GM21786 (cell line): ENCODE measurements around the gene LRRN1.
"Not testable (repeated sequence)": the region's sequence is repeated elsewhere in the genome, so short reads cannot be mapped to it uniquely, and the experiment has no call there.

Experiments used
- ATAC-seq: cut with Tn5 transposase; IDR thresholded peaks from one replicate; pipeline ENCODE4 v1.9.1; 2021; ENCODE audit not compliant: unreplicated experiment

Gene LRRN1

GRCh38 chr3:3806856-3807255 is 7.6 kb downstream of the LRRN1 start:
- ATAC-seq: no peak

DNA sequence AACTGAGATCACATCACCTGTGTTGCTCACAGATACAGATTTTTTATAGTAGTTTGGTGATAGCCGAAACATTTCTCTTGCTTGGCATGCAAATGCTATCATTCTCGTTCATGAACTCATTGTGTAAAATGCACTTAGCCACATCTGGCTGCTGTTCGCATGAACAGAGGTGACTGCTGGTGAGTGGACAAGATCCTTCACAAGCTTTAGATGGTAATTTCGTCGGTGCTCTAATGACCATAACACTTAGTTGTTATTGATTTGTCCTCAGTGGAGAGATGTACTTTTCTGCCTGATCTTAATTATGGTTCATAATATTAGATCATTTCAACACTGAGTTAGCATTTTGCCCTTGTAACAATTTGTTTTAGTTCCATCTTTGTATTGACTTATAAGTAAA is 13.8 kb downstream of the LRRN1 start:
- ATAC-seq: no peak

- ATAC-seq: no peak
Observed at GRCh38 chr3:3815206-3815605, 16.0 kb downstream of the LRRN1 start.

DNA sequence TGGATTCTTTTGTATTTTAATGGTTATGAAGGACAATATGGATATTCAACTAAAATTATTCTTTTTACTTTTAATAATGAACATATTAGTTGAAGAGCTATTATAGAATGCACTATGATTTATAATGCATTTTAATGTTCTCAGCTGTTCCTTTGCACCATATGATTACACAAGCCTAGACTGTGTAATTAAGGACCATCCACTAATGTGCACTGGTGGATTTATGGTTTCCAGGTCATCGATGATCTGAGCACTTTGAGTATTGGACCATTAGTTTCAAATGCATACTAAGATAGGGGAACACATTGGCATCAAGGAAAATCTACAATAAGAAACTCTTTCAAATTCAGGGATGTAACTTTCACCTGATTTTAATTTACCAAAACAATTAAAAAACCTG is 16.8 kb downstream of the LRRN1 start:
- ATAC-seq: no peak

DNA sequence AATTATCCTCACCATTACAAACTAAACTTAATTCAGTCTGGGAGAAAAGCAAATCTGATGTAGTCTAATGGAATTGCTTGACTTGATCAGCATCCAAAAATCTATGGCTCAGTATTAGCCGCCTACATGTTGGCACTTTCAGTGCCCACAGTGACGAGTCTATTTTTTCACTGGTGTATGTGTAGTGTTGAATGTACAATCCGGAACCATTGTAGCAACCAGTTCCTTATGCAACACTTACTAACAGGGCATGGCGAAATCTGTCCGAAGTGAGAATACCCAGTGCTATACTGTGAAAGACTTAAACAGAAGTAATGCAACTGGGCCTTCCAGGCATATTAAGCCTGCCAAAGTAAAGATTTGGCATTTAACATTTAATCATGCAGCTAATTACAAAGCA is 18.6 kb downstream of the LRRN1 start:
- ATAC-seq: no peak

GRCh38 chr3:3821777-3822176 is 22.5 kb downstream of the LRRN1 start:
- ATAC-seq: no peak

DNA sequence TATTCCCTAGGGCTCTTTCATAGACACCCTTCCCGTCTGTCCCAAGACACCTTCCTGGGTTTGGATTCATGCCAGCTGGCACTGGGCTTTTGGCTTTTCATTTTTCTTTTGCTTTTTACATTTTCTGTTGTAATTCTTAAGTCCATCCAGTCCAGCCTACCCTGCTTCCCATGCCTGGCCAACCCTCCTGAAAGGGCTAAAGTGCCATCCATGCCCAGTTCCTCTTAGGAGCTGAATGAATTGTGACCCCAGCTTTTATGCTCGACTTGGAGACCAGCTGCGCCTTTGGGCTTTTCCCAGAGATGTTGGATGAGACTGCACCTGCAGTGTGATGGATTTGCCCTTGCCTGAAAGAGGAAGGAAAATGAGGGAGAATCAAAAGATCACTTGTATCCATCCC is 25.8 kb downstream of the LRRN1 start:
- ATAC-seq: no peak

- no peak for ATAC-seq
Observed at GRCh38 chr3:3826521-3826920, 27.3 kb downstream of the LRRN1 start.

GRCh38 chr3:3827111-3827510 is 27.9 kb downstream of the LRRN1 start:
- ATAC-seq: no peak

- ATAC-seq: not testable (repeated sequence)
Observed at GRCh38 chr3:3828417-3828816, 29.2 kb downstream of the LRRN1 start.

- ATAC-seq: no peak
Observed at GRCh38 chr3:3836845-3837244, 37.6 kb downstream of the LRRN1 start.

- no peak for ATAC-seq
Observed at GRCh38 chr3:3842356-3842755, 43.1 kb downstream of the LRRN1 start.

DNA sequence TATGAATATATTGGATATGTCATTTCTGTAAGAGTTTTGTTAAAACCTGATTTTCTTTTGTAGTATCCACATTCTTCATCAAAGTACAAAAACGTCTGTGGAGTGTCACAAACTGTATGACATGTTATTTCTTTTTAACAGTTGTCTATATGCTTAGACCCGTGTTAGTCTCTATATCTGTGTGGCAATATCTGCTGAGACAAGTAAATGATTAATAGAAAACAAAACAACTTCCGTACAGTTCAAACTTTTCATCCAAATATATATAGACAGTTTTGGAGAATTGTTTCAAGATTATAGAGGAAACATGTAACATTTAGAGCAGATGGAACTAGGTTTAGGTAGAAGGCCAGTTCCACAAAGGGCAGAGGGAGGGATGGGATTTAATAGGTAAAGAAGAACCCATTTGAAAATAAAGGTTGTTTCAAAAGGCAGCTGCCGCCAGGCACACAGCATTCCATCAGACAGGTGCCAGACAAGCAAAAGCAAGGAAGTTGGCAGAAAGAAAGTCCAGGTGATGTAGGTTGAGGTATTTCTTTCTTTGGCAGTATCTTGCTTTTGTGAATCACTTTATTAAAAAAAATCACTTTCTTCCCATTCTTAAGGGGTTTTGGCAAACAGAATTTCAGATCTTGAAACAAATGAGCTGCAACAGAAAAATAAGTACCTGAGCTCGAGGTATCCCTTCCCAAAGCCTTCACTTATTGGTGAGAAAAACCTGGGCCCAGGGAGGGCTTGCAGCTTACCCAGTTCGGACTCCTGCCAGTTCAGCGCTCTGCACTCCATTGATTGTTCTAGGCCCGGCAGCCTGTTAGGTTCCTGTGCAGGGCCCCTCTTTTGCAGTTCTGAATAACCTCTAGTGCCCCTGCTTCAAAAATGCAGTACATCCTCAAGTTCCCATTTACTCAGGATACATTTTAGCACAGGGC is 49.0 kb downstream of the LRRN1 start:
- no peak for ATAC-seq

GRCh38 chr3:3848923-3849275 is 49.7 kb downstream of the LRRN1 start:
- no peak for ATAC-seq

- ATAC-seq: peak; percentile 98
Observed at GRCh38 chr3:3851621-3852323, 52.5 kb downstream of the LRRN1 start.

- no peak for ATAC-seq
Observed at GRCh38 chr3:3853544-3853943, 54.3 kb downstream of the LRRN1 start.

- ATAC-seq: no peak
Observed at GRCh38 chr3:3855056-3855455, 55.8 kb downstream of the LRRN1 start.

DNA sequence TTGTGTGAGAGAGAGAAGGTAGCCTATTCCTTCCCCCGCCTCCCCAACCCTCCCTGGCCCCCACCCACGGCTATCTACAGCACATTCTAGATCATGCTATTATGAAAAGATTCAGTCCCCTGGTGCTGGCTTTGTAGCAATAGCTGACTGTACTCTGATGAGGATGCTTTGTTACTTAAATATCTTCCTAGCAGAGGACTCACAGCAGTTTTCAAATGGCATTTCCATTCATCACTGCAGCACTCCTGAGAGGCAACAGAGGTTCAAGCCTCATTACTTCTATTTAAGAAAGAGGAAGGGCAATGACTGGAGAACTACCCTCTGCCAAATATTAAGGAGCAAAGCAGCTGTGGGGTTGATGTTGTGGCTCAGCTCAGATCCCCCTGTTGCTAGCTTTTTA is 61.0 kb downstream of the LRRN1 start:
- no peak for ATAC-seq

GRCh38 chr3:3862534-3862933 is 63.3 kb downstream of the LRRN1 start:
- ATAC-seq: no peak

- no peak for ATAC-seq
Observed at GRCh38 chr3:3875491-3875890, 76.3 kb downstream of the LRRN1 start.

DNA sequence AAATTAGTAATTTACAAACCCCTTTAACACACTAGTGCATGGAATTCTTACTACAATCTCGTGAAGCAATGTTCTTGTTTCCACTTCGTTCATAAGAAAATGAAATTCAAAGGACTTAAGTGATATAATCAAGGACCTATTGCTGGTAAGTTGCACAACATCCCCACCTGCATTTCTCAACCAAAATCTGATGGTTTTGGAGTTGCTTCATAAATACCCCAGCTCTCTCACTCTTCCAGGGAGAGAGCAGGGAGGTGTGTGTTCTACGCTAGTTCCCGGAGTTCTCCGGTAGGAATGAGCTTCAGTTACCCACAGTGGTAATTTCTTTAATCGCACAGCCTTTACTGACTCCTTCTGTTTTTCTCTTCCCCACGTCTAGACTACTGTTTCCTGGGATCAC is 81.8 kb downstream of the LRRN1 start:
- ATAC-seq: no peak

DNA sequence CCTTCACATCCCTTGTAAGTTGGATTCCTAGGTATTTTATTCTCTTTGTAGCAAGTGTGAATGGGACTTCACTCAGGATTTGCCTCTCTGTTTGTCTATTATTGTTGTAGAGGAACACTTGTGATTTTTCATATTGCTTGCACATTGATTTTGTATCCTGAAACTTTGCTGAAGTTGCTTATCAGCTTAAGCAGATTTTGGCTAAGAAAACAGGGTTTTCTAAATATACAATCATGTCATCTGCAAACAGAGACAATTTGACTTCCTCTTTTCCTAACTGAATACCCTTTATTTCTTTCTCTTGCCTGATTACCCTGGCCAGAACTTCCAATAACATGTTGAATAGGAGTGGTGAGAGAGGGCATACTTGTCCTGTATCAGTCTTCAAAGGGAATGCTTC is 88.1 kb downstream of the LRRN1 start:
- ATAC-seq: not testable (repeated sequence)
